Anterior cingulate cortex (tissue), 58 donors: ENCODE results near the gene NOX4.
A peak's percentile ranks its signal among the peaks of the same experiment; 100 is the strongest.
"Not testable (repeated sequence)": the region's sequence is repeated elsewhere in the genome, so short reads cannot be mapped to it uniquely, and the experiment has no call there.

Experiments used
- DNase-seq, 58 donors: peaks; one replicate each; lab custom pipeline; 2025; lab: John Stamatoyannopoulos, UW

Gene NOX4

GRCh38 chr11:89463266-89463780 lies 27.9 kb downstream of the NOX4 start:
- no peak for DNase-seq

GRCh38 chr11:89458716-89459115 lies 32.5 kb downstream of the NOX4 start:
- DNase-seq, result no peak

- no peak for DNase-seq
These were observed 34.0 kb downstream of the NOX4 start for GRCh38 chr11:89457190-89457589.

GRCh38 chr11:89456681-89457080 lies 34.5 kb downstream of the NOX4 start:
- no peak for DNase-seq

- no peak for DNase-seq
These were observed 38.4 kb downstream of the NOX4 start for GRCh38 chr11:89452780-89453179.

GRCh38 chr11:89447845-89448244 lies 43.3 kb downstream of the NOX4 start:
- DNase-seq, result no peak

GRCh38 chr11:89443361-89444322 lies 47.5 kb downstream of the NOX4 start:
- no peak for DNase-seq

GRCh38 chr11:89442801-89443200 lies 48.4 kb downstream of the NOX4 start:
- no peak for DNase-seq

GRCh38 chr11:89441606-89442005 lies 49.6 kb downstream of the NOX4 start:
- DNase-seq, result no peak

- DNase-seq, result no peak
These were observed 53.9 kb downstream of the NOX4 start for GRCh38 chr11:89437317-89437716.

- DNase-seq, result no peak
These were observed 55.1 kb downstream of the NOX4 start for GRCh38 chr11:89436071-89436470.

GRCh38 chr11:89433278-89433677 lies 57.9 kb downstream of the NOX4 start:
- DNase-seq, result no peak

GRCh38 chr11:89432182-89432581 lies 59.0 kb downstream of the NOX4 start:
- not testable (repeated sequence) for DNase-seq

- not testable (repeated sequence) for DNase-seq
These were observed 64.7 kb downstream of the NOX4 start for GRCh38 chr11:89426501-89426900.

GRCh38 chr11:89421718-89422117 lies 69.5 kb downstream of the NOX4 start:
- DNase-seq, result no peak

GRCh38 chr11:89420981-89421380 lies 70.2 kb downstream of the NOX4 start:
- no peak for DNase-seq

- peak in 1 of 58 donors; percentile 4 for DNase-seq
These were observed 74.2 kb downstream of the NOX4 start for GRCh38 chr11:89416961-89417360.

GRCh38 chr11:89411112-89411511 lies 80.1 kb downstream of the NOX4 start:
- DNase-seq, result not testable (repeated sequence)

GRCh38 chr11:89410666-89411065 lies 80.5 kb downstream of the NOX4 start:
- peak in 1 of 58 donors; percentile 0 for DNase-seq

- not testable (repeated sequence) for DNase-seq
These were observed 82.7 kb downstream of the NOX4 start for GRCh38 chr11:89408441-89408840.

- DNase-seq, result no peak
These were observed 85.5 kb downstream of the NOX4 start for GRCh38 chr11:89405629-89406028.

- not testable (repeated sequence) for DNase-seq
These were observed 99.5 kb downstream of the NOX4 start for GRCh38 chr11:89391654-89392053.
